IPS DF 4.7 (cell line): ENCODE data around the gene TMEM222.

Experiments
- DNase-seq: peaks from one replicate; pipeline ENCODE4 v3.0.0-alpha.2; 2013; ENCODE audit warnings: low spot score; ENCODE audit errors: extremely low read depth

TMEM222 gene

DNA sequence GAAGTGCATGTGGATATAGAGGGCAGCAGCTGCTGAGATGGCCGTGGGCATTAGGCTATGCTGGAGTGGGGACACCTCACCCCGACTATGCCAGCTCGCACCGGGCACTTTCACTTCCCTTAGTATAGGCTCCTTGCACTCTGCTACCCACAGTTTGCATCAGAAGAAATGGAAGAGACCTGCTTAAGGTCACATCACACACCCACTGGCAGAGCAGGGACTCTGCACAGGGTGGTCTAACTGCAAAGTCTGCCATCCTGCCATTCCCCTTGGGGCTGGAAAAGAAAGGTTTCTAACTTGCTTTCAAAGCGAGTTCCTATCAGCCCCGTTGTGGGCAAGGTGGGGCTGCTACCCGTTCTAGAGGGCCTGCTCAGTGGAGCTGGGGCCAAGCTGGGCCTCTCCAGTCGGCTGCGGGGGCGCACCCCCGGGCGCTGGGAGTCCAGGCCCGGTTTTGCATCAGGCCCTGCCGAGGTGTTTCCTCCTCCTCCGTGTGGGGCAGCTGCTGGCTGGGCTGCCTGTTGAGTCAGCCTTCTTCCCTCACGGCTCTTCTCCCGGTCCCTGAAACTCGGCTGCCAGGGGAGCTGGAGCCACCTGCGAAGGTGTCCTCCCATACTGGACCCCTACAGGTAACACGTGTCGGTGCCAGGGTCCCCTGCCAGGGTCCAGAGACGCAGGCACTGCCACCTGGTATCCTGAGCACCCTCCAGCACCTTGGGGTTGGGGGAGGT, 19.7 kb downstream of the TMEM222 start, which contains the start of gene SYTL1:
Gene SYTL1, plus strand, starts transcription at position 498 of the 728 bp plus-strand sequence. CDS start 3,313 bp downstream, outside the sequence.
- DNase-seq = no peak

DNA sequence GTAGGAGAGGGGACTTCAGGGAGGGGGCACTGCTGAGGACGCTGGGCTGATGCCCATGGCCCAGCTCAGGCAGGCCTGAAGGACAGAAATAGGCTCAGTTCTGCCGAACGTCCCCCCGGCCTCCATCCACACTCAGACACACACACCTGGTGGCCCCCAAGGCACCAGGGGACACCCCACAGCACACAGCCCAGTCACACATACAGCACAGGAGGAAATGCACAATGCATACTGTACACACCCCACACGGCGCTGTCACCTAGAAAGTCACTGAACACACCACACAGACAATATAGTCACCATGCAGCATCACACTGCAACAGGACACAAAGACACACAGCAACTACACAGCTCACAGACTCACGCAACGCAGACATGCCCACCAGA, 20.4 kb downstream of the TMEM222 start:
- no peak for DNase-seq

DNA sequence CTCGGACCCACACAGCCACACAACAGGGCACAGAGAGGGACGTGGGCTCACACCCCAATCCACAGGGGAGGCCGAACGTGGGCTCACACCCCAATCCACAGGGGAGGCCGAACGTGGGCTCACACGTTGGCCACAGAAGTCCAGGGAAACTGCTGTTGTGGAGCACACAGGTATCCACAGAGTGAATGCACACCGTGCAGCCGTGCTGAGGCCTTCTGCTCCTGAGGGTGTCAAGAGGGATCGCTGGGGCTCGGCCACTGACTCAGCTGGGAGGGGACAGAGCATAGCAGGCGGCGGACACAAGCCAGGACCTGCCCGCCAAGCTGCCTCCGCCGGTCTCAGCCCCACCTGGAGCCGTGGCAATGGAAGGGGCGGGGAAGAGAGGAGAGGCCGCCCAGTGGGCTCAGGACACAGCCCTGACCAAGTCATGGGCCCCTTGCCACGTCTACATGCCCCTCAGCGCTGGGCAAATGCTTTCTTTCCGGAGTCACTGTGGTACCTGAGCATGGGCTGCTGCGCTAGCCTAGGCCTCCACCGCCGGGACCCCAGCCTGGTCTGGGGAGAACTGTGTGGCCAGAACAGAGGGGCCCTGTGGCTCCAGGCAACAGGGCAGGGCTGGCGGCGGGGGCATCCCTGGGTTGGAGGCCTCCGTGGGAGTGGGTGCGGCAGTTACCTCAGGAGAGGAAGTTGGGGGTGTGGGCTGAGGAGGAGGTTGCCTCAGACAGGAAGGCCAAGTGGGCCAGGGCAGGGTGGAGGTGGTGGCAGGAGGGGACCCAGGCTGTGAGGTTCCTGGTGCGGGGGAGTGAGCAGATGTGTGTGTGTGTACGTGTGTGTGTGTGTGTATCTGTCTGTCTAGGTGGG, 21.0 kb downstream of the TMEM222 start:
- DNase-seq = no peak

GRCh38 chr1:27343639-27344025, 21.7 kb downstream of the TMEM222 start:
- DNase-seq = no peak

- no peak for DNase-seq
Measured at GRCh38 chr1:27345272-27345671, 23.3 kb downstream of the TMEM222 start.

DNA sequence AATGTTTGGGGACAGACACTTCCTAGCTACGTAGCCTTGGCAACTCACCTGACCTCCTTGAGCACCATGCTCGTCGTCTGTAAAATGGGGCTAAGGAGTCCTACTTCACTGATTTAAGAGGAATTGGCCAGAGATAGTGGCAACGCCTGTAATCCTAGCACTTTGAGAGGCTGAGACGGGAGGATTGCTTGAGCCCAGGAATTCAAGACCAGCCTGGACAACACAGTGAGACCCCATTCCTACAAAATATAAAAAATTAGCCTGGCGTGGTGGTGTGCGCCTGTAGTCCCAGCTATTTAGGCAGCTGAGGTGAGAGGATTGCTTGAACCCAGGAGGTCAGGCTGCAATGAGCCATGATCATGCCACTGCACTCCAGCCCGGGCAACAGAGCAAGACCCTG, 24.4 kb downstream of the TMEM222 start:
- no peak for DNase-seq

- DNase-seq = no peak
Measured at GRCh38 chr1:27346991-27347624, 25.1 kb downstream of the TMEM222 start.

- DNase-seq = no peak
Measured at GRCh38 chr1:27348861-27349783, 27.2 kb downstream of the TMEM222 start.

DNA sequence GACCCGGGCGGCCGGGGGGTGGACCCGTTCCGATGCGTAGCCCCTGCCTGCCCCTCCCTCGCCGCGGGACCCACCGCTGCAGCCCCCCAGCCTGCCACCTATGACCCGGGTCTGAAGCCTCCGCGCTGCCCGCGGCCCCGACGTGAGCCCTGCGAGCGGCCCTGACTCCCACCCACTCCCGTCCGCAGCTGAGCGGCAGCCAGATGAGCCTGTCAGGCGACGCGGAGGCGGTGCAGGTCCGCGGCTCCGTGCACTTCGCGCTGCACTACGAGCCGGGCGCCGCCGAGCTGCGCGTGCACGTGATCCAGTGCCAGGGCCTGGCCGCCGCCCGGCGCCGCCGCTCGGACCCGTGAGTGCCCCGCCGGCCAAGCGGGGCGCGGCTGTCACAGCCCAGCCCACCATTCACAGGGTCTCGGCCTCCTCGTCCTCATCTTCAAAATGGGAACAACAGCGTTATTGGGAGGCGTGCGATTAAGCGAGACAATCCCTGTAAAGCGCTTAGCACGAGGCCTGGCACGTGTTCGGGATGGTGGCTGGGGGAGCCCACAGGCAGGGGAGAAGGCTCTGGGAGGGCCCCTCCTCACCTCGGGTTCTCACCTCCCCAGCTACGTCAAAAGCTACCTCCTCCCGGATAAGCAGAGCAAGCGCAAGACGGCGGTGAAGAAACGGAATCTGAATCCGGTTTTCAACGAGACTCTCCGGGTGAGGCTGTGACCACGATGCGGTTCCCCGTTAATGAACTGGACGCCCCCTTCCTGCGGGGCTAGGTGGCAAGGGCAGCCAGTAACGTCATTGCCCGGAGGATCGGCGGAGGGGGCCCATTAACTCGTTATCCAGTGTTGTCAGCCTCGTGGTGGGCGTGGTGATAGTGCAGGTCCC, 28.1 kb downstream of the TMEM222 start:
- no peak for DNase-seq

DNA sequence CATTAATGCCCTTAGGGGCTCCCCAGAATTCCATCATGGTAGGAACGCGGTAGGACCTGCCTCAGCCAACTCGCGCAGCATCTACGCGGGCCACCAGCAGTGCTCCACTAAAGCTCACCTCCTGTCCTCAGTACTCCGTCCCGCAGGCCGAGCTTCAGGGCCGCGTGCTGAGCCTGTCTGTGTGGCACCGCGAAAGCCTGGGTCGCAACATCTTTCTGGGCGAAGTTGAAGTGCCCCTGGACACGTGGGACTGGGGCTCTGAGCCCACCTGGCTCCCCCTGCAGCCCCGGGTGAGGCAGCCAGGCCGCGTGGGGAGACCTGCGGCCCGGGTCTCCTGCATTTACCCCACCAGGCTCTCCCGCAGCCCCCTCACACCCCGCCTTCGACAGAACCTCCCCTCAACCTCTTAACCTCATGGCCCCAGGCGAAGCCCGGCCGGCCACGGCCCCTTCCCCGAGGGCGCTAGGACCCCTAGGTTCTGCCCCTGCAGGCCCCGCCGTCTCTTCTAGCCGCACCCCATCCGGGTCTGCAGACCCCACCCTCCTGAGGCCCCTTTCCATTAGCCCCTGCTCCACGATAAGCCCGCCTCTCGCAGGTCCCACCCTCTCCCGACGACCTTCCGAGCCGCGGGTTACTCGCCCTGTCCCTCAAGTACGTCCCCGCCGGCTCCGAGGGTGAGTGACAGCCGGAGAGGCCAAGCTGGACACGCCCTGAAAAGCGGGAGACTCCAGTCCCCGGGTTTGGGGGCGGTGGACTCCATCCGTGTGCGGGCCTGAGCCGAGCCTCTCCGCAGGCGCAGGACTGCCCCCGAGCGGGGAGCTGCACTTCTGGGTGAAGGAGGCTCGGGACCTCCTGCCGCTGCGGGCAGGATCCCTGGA, 28.9 kb downstream of the TMEM222 start:
- DNase-seq = no peak

DNA sequence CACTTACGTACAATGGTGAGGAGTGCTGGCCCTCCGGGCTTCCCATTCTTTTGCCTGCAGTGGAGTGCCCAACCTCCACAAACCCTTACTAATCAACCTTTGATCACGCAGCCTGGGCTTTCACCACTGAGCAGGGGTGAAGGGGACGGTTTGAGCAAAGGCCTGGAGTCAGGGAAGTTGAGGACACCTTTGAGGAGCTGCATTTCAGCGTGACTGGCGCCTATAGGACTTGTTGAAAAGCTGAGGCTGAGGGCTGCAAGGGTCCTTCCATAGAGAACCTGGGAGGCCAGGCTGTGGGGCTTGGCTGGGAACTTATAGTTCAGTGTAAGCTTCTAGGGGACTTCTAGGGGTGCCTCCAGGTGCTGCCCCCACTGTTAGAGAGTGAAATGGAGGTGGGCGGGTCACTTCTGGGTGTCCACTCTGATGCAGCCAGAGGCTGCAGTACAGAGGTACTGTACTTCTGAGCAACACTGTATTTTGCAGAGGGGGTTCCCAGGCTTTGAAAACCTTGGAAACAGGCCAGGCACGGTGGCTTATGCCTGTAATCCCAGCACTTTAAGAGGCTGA, 29.7 kb downstream of the TMEM222 start:
- no peak for DNase-seq

GRCh38 chr1:27353166-27353565, 31.2 kb downstream of the TMEM222 start:
- DNase-seq = no peak

DNA sequence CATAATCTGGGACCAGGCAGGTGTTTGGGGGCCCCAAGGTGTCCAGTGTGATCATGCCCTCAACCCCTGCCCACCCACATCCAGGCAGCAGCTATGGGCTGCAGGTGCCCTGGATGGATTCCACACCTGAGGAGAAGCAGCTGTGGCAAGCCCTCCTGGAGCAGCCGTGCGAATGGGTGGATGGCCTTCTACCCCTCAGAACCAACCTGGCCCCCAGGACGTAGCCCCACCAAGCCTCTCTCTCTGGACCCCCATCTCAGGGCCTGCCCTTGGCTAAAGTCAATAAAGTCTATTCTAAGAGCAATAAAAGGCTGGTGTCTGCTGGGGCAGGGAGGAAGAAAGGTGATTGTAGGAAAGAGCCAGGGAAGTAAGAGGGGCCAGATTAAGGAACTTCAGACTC, 31.7 kb downstream of the TMEM222 start:
- no peak for DNase-seq

DNA sequence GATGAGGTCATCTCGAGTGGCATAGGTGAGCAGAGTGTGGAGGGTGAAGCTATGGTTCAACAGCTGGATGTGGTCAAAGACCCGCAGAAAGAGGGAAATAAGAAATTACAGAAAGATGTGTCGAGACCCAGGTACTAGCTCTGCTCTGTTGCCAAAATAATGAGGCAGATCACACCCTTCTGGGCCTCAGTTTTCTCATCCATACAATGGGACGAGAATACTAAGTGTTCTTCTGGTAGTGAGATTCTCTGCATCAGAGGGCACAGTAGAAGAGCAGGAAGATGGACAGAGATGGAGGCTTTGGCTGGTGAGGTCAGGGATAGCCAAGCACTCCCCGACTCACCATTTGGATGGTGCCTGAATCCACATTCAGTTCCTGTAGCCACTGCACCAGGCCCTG, 33.7 kb downstream of the TMEM222 start:
- no peak for DNase-seq

- DNase-seq = no peak
Measured at GRCh38 chr1:27356277-27356618, 34.3 kb downstream of the TMEM222 start.

GRCh38 chr1:27356619-27357280, 34.8 kb downstream of the TMEM222 start:
- no peak for DNase-seq

DNA sequence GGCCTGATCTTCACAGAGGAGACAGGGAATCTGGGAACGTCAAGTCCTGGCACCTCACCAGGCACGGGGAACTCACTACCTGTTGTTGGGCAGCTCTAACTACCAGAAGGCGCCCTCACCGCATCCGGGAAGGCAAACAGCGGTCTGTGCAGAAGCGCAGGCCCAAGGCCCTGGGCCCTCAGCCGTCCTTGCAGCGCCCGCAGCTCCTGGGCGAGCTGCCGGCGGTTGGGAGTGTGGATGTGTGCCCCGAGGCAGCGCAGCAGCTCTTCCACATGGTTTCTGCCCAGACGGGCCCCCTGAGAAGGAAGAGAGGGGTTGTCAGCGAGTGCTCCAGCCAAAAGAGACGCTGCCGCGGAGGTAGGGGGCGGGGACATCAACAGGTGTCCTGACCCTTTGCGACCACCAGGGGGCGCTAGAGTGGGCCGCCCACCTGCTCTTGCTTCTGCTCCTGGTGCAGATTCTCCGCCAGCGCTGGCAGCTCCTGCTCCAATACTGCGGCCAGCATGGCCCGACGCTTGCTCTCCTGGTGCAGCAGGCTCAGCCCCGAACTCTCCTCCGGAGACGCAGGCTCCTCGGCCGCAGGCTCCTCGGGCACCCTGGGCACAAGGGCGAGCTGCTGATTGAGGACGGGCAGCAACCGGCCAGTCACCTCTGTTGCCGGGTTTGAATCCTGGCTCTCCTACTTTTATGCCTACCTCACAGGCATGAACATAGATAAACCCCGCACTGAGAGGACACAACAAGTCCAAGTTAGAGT, 35.5 kb downstream of the TMEM222 start:
- no peak for DNase-seq
